H9 (cell line): Measurements from ENCODE around the gene UPF2. TPM values are rescaled to one million over a fixed set of nuclear protein-coding genes. Genes with fewer than 3 reads are reported as not detected.

Source experiments
- DNase-seq: peaks from one replicate; pipeline ENCODE4 v3.0.0-alpha.2; 2017
- H2AFZ ChIP-seq: one replicate; pipeline ENCODE4 v1.6.1; 2013; ENCODE audit warnings: mild to moderate bottlenecking, low read length, control low read depth, moderate library complexity
- H2AK5ac ChIP-seq: 2 replicates; pipeline ENCODE4 v1.6.1; 2013; ENCODE audit warnings: low read length, control low read depth, mixed read lengths; ENCODE audit not compliant: insufficient read length
- H2BK120ac ChIP-seq: one replicate; pipeline ENCODE4 v1.6.1; 2013; ENCODE audit warnings: low read depth, mild to moderate bottlenecking, low read length, control low read depth, inconsistent platforms; ENCODE audit not compliant: poor library complexity, severe bottlenecking
- H2BK12ac ChIP-seq: 2 replicates; pipeline ENCODE4 v1.6.1; 2013; ENCODE audit warnings: low read length, control low read depth, mixed read lengths, low read depth; ENCODE audit not compliant: insufficient read length
- H2BK15ac ChIP-seq: 2 replicates; pipeline ENCODE4 v1.6.1; 2013; ENCODE audit warnings: low read depth, low read length, control low read depth
- H2BK20ac ChIP-seq: one replicate; pipeline ENCODE4 v1.6.1; 2013; ENCODE audit warnings: low read depth, mild to moderate bottlenecking, low read length, control low read depth, inconsistent platforms; ENCODE audit not compliant: poor library complexity, severe bottlenecking
- H2BK5ac ChIP-seq: 2 replicates; pipeline ENCODE4 v1.6.1; 2013; ENCODE audit warnings: low read length, control low read depth, mixed read lengths; ENCODE audit not compliant: insufficient read length
- H3K14ac ChIP-seq: 2 replicates; pipeline ENCODE4 v1.6.1; 2013; ENCODE audit warnings: low read length, control low read depth; ENCODE audit not compliant: insufficient read depth
- H3K18ac ChIP-seq: 2 replicates; pipeline ENCODE4 v1.6.1; 2013; ENCODE audit warnings: low read depth, mild to moderate bottlenecking, mixed read lengths, low read length, control low read depth; ENCODE audit not compliant: insufficient read length
- H3K23ac ChIP-seq: 2 replicates; pipeline ENCODE4 v1.6.1; 2013; ENCODE audit warnings: low read length, control low read depth, mixed read lengths, low read depth; ENCODE audit not compliant: insufficient read length
- H3K23me2 ChIP-seq: 2 replicates; pipeline ENCODE4 v1.6.1; 2013; ENCODE audit warnings: low read depth, mild to moderate bottlenecking, mixed read lengths, low read length, control low read depth; ENCODE audit not compliant: insufficient read length, poor library complexity, severe bottlenecking
- H3K27ac ChIP-seq: 2 replicates; pipeline ENCODE4 v1.5.1; 2013; ENCODE audit warnings: low read length, control low read depth, mixed read lengths, low read depth; ENCODE audit not compliant: insufficient read length
- H3K27me3 ChIP-seq: 2 replicates; pipeline ENCODE4 v1.6.1; 2013; ENCODE audit warnings: low read length, control low read depth, inconsistent platforms; ENCODE audit not compliant: insufficient read depth
- H3K4ac ChIP-seq: 2 replicates; pipeline ENCODE4 v1.6.1; 2013; ENCODE audit warnings: low read depth, mild to moderate bottlenecking, control low read depth, inconsistent platforms, low read length, moderate library complexity
- H3K4me1 ChIP-seq: 2 replicates; pipeline ENCODE4 v1.6.1; 2013; ENCODE audit warnings: low read length, control low read depth, inconsistent platforms; ENCODE audit not compliant: insufficient read depth
- H3K4me2 ChIP-seq: 2 replicates; pipeline ENCODE4 v1.6.1; 2013; ENCODE audit warnings: low read length, control low read depth, mixed read lengths; ENCODE audit not compliant: insufficient read length, insufficient read depth
- H3K56ac ChIP-seq: 2 replicates; pipeline ENCODE4 v1.6.1; 2013; ENCODE audit warnings: low read depth, mild to moderate bottlenecking, mixed read lengths, low read length, control low read depth; ENCODE audit not compliant: insufficient read length
- H3K79me1 ChIP-seq: 2 replicates; pipeline ENCODE4 v1.6.1; 2013; ENCODE audit warnings: low read depth, mild to moderate bottlenecking, moderate library complexity, low read length, control low read depth, inconsistent platforms; ENCODE audit not compliant: insufficient read depth, poor library complexity, severe bottlenecking
- H3K79me2 ChIP-seq: 2 replicates; pipeline ENCODE4 v1.6.1; 2013; ENCODE audit warnings: low read length, control low read depth, inconsistent platforms; ENCODE audit not compliant: insufficient read depth
- H3K9ac ChIP-seq: 2 replicates; pipeline ENCODE4 v1.6.1; 2013; ENCODE audit warnings: low read length, control low read depth, mixed read lengths; ENCODE audit not compliant: insufficient read length; ENCODE audit errors: extremely low read depth
- H3K9me3 ChIP-seq: one replicate; pipeline ENCODE4 v1.6.1; 2013; ENCODE audit warnings: low read depth, low read length, inconsistent platforms; ENCODE audit not compliant: control insufficient read depth
- H3T11ph ChIP-seq: one replicate; pipeline ENCODE4 v1.6.1; 2013; ENCODE audit warnings: mild to moderate bottlenecking, low read length, control low read depth, inconsistent platforms
- H4K20me1 ChIP-seq: one replicate; pipeline ENCODE4 v1.6.1; 2013; ENCODE audit not compliant: control insufficient read depth, insufficient read length, insufficient read depth
- H4K5ac ChIP-seq: 2 replicates; pipeline ENCODE4 v1.6.1; 2013; ENCODE audit warnings: low read depth, mild to moderate bottlenecking, mixed read lengths, low read length, control low read depth; ENCODE audit not compliant: insufficient read length
- H4K8ac ChIP-seq: replicated peaks from 2 replicates; pipeline ENCODE4 v1.6.1; 2013; ENCODE audit warnings: low read length, control low read depth, mixed read lengths, low read depth; ENCODE audit not compliant: insufficient read length
- H4K91ac ChIP-seq: 2 replicates; pipeline ENCODE4 v1.6.1; 2013; ENCODE audit warnings: low read depth, mild to moderate bottlenecking, moderate library complexity, mixed read lengths, low read length, control low read depth; ENCODE audit not compliant: insufficient read length
- H3K27ac Mint-ChIP-seq, 3 experiments: 2 replicates in 2 of 3; 3 replicates in 1 of 3; pipeline ENCODE4 v1.8.0; 2020 to 2021; ENCODE audit warnings: mixed read lengths in 3 of 3, mild to moderate bottlenecking in 1 of 3, moderate library complexity in 1 of 3
- H3K27me3 Mint-ChIP-seq: 2 replicates; pipeline ENCODE4 v1.8.0; 2021; ENCODE audit warnings: low read depth, mild to moderate bottlenecking, moderate library complexity, mixed read lengths
- H3K36me3 Mint-ChIP-seq, 3 experiments: 2 replicates in 2 of 3; 3 replicates in 1 of 3; pipeline ENCODE4 v1.8.0; 2020 to 2021; ENCODE audit warnings: low read depth in 3 of 3, mixed read lengths in 3 of 3; ENCODE audit not compliant: insufficient read depth in 1 of 3
- H3K4me1 Mint-ChIP-seq, 2 experiments: 2 replicates each; pipeline ENCODE4 v1.8.0; 2020; ENCODE audit warnings: mixed read lengths in 2 of 2
- H3K4me3 Mint-ChIP-seq, 2 experiments: 2 replicates in 1 of 2; 3 replicates in 1 of 2; pipeline ENCODE4 v1.8.0; 2020 to 2021; ENCODE audit warnings: mild to moderate bottlenecking in 2 of 2, mixed read lengths in 2 of 2, moderate library complexity in 1 of 2
- H3K9me3 Mint-ChIP-seq, 2 experiments: 2 replicates in 1 of 2; 3 replicates in 1 of 2; pipeline ENCODE4 v1.8.0; 2020; ENCODE audit warnings: mild to moderate bottlenecking in 2 of 2, mixed read lengths in 2 of 2, moderate library complexity in 1 of 2
- WGBS: extraction: QIAGEN DNeasy Blood & Tissue Kit; methylation state at CpG from one replicate; pipeline ENCODE4 v1.1.7; 2013; ENCODE audit warnings: missing lambda C conversion rate, low lambda C conversion rate, mixed read lengths; ENCODE audit not compliant: insufficient read length; ENCODE audit errors: extremely low coverage; 5-methylcytosine and 5-hydroxymethylcytosine counted together
- total RNA-seq: library from RNA; stranded (reverse); gene quantifications from 2 replicates; pipeline ENCODE4 v1.2.1, GENCODE V29; 2021
- TF ChIP-seq, protein P1 (sequence below): fragments of 200-600 bp; sonication (generic); conservative IDR thresholded peaks from 3 replicates; pipeline ENCODE4 v1.8.0; 2021; ENCODE audit warnings: antibody characterized with exemption, mild to moderate bottlenecking

The UPF2 gene
- total RNA-seq, 1 experiment from 2014 or later = 34.1 TPM

DNA sequence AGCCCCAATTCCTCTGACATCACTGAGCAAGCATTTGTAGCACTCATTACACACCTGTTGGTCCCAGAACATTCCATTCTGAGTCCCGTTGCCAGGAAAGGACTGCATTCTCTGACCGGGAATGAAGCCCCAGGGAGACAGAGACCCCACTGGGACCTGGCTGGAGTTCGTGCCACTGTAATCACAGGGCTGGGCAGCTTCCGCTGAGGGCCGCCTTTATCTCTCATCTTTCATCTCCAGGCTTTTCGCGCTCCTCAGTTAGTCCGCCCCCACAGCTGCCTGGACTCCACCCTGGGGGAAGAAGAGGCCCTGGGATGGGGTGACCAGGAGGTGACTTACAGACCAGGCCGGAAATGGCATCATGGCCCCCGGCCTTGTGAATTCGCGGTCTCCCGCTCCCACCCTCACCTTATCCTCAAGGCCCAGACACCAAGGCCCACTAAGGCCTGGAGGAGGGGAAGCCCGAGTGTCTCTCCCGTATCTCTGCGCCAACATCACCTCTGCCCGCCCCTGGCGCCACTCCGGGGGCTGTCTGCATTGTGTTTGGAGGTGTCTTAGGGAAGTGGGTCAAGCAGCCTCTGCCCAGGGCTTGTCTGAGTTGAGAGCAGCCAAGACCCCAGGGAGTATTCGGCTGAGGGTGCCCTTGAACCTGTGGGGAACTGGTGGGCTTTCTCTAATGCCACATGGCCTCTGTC is 144.1 kb downstream of the UPF2 start:
- Histone ChIP-seq H4K20me1 (no peaks in the 10 kb centered on the region), H2BK120ac (no peak overlapping the region), H3K9ac (no peak overlapping the region), H2BK20ac (no peak overlapping the region), H3K9me3 (no peaks in the 10 kb centered on the region), H3K27ac (no peak overlapping the region), H3K14ac (no peak overlapping the region), H3K4me1 (peaks cover 8% of the 10 kb centered on the region), H3K27me3 (no peaks in the 10 kb centered on the region), H2BK15ac (no peak overlapping the region), H3K18ac (no peak overlapping the region), H3K56ac (no peak overlapping the region), H4K91ac (no peak overlapping the region), H4K5ac (no peak overlapping the region), H2AFZ (no peak overlapping the region), H3T11ph (no peak overlapping the region), H4K8ac (no peak overlapping the region), H3K79me1 (no peaks in the 10 kb centered on the region), H2AK5ac (no peak overlapping the region), H3K23me2 (no peaks in the 10 kb centered on the region), H2BK5ac (no peak overlapping the region), H2BK12ac (no peak overlapping the region), H3K4ac (no peak overlapping the region), H3K79me2 (no peaks in the 10 kb centered on the region), H3K23ac (no peak overlapping the region), H3K4me2 (no peak overlapping the region)
- no CpG with 5 or more reads among the region's 20 CpGs for WGBS
- H3K4me1 Mint-ChIP-seq = peaks cover 11 to 24% of the 10 kb centered on the region in 2 experiments
- TF ChIP-seq, protein P1, sequence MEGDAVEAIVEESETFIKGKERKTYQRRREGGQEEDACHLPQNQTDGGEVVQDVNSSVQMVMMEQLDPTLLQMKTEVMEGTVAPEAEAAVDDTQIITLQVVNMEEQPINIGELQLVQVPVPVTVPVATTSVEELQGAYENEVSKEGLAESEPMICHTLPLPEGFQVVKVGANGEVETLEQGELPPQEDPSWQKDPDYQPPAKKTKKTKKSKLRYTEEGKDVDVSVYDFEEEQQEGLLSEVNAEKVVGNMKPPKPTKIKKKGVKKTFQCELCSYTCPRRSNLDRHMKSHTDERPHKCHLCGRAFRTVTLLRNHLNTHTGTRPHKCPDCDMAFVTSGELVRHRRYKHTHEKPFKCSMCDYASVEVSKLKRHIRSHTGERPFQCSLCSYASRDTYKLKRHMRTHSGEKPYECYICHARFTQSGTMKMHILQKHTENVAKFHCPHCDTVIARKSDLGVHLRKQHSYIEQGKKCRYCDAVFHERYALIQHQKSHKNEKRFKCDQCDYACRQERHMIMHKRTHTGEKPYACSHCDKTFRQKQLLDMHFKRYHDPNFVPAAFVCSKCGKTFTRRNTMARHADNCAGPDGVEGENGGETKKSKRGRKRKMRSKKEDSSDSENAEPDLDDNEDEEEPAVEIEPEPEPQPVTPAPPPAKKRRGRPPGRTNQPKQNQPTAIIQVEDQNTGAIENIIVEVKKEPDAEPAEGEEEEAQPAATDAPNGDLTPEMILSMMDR = no peak
- no peaks in the 10 kb centered on the region for H3K9me3 Mint-ChIP-seq
- no peak overlapping the region; a peak in 1 of 7 replicates for H3K27ac Mint-ChIP-seq
- no peak overlapping the region for H3K4me3 Mint-ChIP-seq
- no peaks in the 10 kb centered on the region for H3K36me3 Mint-ChIP-seq
- DNase-seq = peak; percentile 24
- H3K27me3 Mint-ChIP-seq = no peaks in the 10 kb centered on the region
